H1 (cell line): ENCODE results near the gene GTF2A1. TPM values are rescaled to one million over a fixed set of nuclear protein-coding genes. Genes with fewer than 3 reads are reported as not detected.
A peak's percentile ranks its signal among the peaks of the same experiment; 100 is the strongest.

Experiments
- KDM5A ChIP-seq: fragments of 200-600 bp; IDR thresholded peaks from 2 replicates; pipeline ENCODE4 v1.7.1; 2012; ENCODE audit warnings: mild to moderate bottlenecking, low read length, inconsistent platforms, mixed read lengths
- MAFK ChIP-seq: IDR thresholded peaks from 2 replicates; pipeline ENCODE4 v1.6.1; 2012; ENCODE audit warnings: low read depth, mild to moderate bottlenecking, improper control_type of control experiment, low read length
- POLR2AphosphoS5 ChIP-seq: IDR thresholded peaks from 2 replicates; pipeline ENCODE4 v1.6.1; 2011; ENCODE audit warnings: low read depth, low read length
- RAD21 ChIP-seq, 2 experiments: IDR thresholded peaks in 1 of 2; conservative IDR thresholded peaks in 1 of 2; 2 replicates each; pipeline ENCODE4 v1.6.1; 2011; ENCODE audit warnings: low read depth in 2 of 2, low read length in 2 of 2, improper control_type of control experiment in 1 of 2, inconsistent platforms in 1 of 2, mild to moderate bottlenecking in 1 of 2, moderate library complexity in 1 of 2
- RNF2 ChIP-seq: fragments of 200-900, 300-1000 bp; sonication (generic); IDR thresholded peaks from 2 replicates; pipeline ENCODE4 v1.7.1; 2016; ENCODE audit warnings: borderline replicate concordance, low read depth, mild to moderate bottlenecking, antibody characterized with exemption, low read length; ENCODE audit not compliant: poor library complexity, severe bottlenecking; ENCODE audit errors: missing control alignments
- SAP30 ChIP-seq: fragments of 300-600 bp; sonication (generic); IDR thresholded peaks from 2 replicates; pipeline ENCODE4 v1.7.1; 2012; ENCODE audit warnings: low read length, moderate library complexity, mild to moderate bottlenecking, inconsistent platforms; ENCODE audit not compliant: insufficient read depth, insufficient replicate concordance
- polyA plus RNA-seq, 7 experiments: library from polyadenylated mRNA; depleted of rRNA in 3 of 7; stranded (reverse) in 5 of 7; unstranded in 2 of 7; fragments of >200 nt in 5 of 7; fragments of 200-250 nt in 2 of 7; gene quantifications; 1 replicate in 5 of 7; 2 replicates in 1 of 7; 4 replicates in 1 of 7; pipeline versions ENCODE4 v1.2.1 to v1.2.3, GENCODE V29; 2011 to 2013; ENCODE audit warnings: missing spikeins in 2 of 7, mixed read lengths in 2 of 7
- total RNA-seq: library from RNA; stranded (reverse); fragmentation: NEBNext Ultra II Directional; extraction: Animal tissue kit (Norgen Biotek cat#: 25700); gene quantifications from 2 replicates; pipeline ENCODE4 v1.2.1, GENCODE V29; 2021
- TF ChIP-seq, protein P1 (sequence below): fragments of 300-600 bp; sonication (generic); IDR thresholded peaks from 2 replicates; pipeline ENCODE4 v1.7.1; 2012; ENCODE audit warnings: low read length, moderate library complexity, mild to moderate bottlenecking, inconsistent platforms; ENCODE audit not compliant: insufficient replicate concordance
- TF ChIP-seq, protein P2 (sequence below): IDR thresholded peaks from 2 replicates; pipeline ENCODE4 v1.6.1; 2011; ENCODE audit warnings: low read length, improper control_type of control experiment

Gene GTF2A1
- total and polyA plus RNA-seq, 2 of the 8 experiments (the other 6 are each of a cell fraction or from before 2014, with no cell fraction given), result 24.1 to 57.8 TPM

DNA sequence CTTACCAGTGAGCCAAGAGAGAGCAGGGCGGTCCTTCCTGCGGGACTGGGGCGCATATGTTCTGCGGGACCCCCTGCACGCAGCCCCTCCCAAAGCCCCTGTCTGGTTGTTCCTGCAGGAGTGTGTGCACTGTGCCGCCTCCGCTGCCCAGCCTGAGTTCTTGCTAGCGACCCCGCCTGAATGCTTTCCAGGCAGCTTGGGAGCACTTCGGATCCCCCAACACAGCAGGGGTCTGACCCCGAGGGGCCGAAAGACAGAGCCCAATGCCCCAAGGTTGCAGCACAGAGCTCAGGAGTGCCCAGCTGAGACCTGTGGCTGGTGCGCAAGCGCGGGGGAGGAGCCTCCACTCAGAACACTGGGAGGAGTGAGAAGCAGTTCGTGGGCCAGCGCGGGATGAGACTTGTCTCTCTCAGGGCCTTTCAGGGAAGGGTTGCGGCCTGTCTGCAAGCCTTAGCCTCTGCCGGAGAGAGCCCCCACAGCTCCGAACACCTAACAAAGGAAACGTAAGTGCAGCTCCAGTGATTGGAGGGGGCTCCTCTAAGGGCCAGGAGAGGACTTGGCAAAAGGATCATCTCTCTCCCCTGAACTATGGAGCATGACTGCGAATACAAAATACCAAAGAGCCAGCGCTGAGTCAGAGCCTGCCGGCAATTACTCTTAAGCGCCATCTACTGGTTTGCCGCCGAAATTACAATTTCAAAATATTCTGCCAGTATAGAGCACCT, 50.5 kb downstream of the GTF2A1 start (continued):
- TF ChIP-seq, protein P1, sequence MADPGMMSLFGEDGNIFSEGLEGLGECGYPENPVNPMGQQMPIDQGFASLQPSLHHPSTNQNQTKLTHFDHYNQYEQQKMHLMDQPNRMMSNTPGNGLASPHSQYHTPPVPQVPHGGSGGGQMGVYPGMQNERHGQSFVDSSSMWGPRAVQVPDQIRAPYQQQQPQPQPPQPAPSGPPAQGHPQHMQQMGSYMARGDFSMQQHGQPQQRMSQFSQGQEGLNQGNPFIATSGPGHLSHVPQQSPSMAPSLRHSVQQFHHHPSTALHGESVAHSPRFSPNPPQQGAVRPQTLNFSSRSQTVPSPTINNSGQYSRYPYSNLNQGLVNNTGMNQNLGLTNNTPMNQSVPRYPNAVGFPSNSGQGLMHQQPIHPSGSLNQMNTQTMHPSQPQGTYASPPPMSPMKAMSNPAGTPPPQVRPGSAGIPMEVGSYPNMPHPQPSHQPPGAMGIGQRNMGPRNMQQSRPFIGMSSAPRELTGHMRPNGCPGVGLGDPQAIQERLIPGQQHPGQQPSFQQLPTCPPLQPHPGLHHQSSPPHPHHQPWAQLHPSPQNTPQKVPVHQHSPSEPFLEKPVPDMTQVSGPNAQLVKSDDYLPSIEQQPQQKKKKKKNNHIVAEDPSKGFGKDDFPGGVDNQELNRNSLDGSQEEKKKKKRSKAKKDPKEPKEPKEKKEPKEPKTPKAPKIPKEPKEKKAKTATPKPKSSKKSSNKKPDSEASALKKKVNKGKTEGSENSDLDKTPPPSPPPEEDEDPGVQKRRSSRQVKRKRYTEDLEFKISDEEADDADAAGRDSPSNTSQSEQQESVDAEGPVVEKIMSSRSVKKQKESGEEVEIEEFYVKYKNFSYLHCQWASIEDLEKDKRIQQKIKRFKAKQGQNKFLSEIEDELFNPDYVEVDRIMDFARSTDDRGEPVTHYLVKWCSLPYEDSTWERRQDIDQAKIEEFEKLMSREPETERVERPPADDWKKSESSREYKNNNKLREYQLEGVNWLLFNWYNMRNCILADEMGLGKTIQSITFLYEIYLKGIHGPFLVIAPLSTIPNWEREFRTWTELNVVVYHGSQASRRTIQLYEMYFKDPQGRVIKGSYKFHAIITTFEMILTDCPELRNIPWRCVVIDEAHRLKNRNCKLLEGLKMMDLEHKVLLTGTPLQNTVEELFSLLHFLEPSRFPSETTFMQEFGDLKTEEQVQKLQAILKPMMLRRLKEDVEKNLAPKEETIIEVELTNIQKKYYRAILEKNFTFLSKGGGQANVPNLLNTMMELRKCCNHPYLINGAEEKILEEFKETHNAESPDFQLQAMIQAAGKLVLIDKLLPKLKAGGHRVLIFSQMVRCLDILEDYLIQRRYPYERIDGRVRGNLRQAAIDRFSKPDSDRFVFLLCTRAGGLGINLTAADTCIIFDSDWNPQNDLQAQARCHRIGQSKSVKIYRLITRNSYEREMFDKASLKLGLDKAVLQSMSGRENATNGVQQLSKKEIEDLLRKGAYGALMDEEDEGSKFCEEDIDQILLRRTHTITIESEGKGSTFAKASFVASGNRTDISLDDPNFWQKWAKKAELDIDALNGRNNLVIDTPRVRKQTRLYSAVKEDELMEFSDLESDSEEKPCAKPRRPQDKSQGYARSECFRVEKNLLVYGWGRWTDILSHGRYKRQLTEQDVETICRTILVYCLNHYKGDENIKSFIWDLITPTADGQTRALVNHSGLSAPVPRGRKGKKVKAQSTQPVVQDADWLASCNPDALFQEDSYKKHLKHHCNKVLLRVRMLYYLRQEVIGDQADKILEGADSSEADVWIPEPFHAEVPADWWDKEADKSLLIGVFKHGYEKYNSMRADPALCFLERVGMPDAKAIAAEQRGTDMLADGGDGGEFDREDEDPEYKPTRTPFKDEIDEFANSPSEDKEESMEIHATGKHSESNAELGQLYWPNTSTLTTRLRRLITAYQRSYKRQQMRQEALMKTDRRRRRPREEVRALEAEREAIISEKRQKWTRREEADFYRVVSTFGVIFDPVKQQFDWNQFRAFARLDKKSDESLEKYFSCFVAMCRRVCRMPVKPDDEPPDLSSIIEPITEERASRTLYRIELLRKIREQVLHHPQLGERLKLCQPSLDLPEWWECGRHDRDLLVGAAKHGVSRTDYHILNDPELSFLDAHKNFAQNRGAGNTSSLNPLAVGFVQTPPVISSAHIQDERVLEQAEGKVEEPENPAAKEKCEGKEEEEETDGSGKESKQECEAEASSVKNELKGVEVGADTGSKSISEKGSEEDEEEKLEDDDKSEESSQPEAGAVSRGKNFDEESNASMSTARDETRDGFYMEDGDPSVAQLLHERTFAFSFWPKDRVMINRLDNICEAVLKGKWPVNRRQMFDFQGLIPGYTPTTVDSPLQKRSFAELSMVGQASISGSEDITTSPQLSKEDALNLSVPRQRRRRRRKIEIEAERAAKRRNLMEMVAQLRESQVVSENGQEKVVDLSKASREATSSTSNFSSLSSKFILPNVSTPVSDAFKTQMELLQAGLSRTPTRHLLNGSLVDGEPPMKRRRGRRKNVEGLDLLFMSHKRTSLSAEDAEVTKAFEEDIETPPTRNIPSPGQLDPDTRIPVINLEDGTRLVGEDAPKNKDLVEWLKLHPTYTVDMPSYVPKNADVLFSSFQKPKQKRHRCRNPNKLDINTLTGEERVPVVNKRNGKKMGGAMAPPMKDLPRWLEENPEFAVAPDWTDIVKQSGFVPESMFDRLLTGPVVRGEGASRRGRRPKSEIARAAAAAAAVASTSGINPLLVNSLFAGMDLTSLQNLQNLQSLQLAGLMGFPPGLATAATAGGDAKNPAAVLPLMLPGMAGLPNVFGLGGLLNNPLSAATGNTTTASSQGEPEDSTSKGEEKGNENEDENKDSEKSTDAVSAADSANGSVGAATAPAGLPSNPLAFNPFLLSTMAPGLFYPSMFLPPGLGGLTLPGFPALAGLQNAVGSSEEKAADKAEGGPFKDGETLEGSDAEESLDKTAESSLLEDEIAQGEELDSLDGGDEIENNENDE, result no peak
- TF ChIP-seq, protein P2, sequence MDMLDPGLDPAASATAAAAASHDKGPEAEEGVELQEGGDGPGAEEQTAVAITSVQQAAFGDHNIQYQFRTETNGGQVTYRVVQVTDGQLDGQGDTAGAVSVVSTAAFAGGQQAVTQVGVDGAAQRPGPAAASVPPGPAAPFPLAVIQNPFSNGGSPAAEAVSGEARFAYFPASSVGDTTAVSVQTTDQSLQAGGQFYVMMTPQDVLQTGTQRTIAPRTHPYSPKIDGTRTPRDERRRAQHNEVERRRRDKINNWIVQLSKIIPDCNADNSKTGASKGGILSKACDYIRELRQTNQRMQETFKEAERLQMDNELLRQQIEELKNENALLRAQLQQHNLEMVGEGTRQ, result no peak
- TF ChIP-seq POLR2AphosphoS5 (peak; percentile 82; the same call in 1 of the 2 replicates), MAFK (peak; percentile 93), RAD21 (IDR thresholded peaks at IDR 0.05 in 1 of 2, conservative IDR thresholded peaks at IDR 0.05 in 1 of 2; ENCODE audit: low read depth in 2 of 2, low read length in 2 of 2) (peak; percentile 58 to 71), KDM5A (no peak), SAP30 (no peak), RNF2 (no peak)
